GM10266 (cell line): ENCODE data around the gene EPSTI1.
"Not testable (repeated sequence)": the region's sequence is repeated elsewhere in the genome, so short reads cannot be mapped to it uniquely, and the experiment has no call there.

Experiments
- DNase-seq: peaks from one replicate; pipeline ENCODE4 v3.0.0; 2012; ENCODE audit errors: extremely low spot score
- TF ChIP-seq, protein P1 (sequence below): IDR thresholded peaks from 2 replicates; pipeline ENCODE4 v1.5.1; 2012; ENCODE audit warnings: mild to moderate bottlenecking, low read depth; ENCODE audit not compliant: control insufficient read depth, insufficient read depth; ENCODE audit errors: missing control alignments

The EPSTI1 gene

DNA sequence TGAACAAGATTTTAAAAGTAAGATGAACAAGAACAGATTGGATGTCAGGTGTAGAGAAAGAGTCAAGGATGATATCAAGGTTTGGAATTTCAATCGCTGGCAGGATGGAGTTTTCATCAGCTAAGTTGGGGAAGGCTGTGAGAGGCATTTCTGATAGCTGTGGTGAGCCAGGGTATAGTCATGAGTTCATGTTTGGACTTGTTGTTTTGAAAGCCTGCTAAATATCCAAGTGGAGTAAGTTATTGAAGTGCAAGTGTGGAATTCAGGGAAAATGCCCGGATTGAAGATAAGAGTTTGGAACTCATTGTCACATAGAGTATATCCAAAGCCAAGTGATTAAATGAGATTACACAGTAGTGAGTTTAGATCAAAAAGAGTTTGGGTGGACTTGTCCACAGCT, 11.0 kb upstream of the EPSTI1 start:
- TF ChIP-seq, protein P1, sequence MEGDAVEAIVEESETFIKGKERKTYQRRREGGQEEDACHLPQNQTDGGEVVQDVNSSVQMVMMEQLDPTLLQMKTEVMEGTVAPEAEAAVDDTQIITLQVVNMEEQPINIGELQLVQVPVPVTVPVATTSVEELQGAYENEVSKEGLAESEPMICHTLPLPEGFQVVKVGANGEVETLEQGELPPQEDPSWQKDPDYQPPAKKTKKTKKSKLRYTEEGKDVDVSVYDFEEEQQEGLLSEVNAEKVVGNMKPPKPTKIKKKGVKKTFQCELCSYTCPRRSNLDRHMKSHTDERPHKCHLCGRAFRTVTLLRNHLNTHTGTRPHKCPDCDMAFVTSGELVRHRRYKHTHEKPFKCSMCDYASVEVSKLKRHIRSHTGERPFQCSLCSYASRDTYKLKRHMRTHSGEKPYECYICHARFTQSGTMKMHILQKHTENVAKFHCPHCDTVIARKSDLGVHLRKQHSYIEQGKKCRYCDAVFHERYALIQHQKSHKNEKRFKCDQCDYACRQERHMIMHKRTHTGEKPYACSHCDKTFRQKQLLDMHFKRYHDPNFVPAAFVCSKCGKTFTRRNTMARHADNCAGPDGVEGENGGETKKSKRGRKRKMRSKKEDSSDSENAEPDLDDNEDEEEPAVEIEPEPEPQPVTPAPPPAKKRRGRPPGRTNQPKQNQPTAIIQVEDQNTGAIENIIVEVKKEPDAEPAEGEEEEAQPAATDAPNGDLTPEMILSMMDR, result no peak
- DNase-seq, result no peak

- no peak for DNase-seq
- TF ChIP-seq, protein P1, result no peak
These were observed 10.0 kb upstream of the EPSTI1 start for GRCh38 chr13:43002021-43002420.

DNA sequence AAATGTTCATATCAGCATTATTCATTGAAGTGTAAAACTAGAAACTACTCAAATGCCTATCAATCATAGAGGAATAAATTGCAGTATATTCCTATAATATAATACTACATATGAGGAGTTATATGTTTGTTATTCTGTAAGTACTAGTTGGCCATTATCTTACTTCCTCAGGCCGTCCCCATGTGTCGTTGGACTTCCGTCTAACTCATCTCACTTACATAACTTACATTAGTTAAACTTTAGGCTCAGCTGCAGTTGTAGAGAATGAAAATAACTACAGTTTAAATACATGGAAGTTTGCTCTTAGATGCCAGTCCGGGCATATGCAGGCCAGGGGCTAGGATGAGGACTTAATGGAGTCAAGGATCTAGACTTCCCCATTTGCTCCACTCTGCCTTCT, 8.6 kb upstream of the EPSTI1 start:
- TF ChIP-seq, protein P1, result no peak
- DNase-seq, result no peak

- no peak for DNase-seq
- TF ChIP-seq, protein P1, result no peak
These were observed 7.5 kb upstream of the EPSTI1 start for GRCh38 chr13:42999491-42999890.

GRCh38 chr13:42997381-42997780, 5.3 kb upstream of the EPSTI1 start:
- peak; percentile 54 for DNase-seq
- TF ChIP-seq, protein P1, result no peak

GRCh38 chr13:42996584-42996983, 4.5 kb upstream of the EPSTI1 start:
- DNase-seq, result no peak
- TF ChIP-seq, protein P1, result no peak

GRCh38 chr13:42994878-42995277, 2.8 kb upstream of the EPSTI1 start:
- TF ChIP-seq, protein P1, result no peak
- no peak for DNase-seq

DNA sequence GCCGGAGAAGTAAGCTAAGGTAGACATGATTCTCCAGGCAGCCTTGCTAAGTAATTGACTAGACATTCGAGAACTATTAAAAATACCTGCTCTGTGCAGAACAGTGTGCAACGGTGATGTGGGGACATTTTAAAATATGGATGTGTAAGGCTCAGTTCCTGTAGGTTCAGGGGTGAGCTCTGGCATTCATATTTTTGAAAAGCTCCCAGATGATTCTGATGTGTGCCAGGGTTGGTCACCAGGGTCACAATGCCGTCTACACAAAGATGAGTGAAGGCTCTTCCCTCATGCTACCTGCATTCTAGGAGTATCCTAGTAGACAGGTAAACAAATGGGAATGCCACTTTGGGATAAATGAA, 702 bp upstream of the EPSTI1 start:
- no peak for DNase-seq
- TF ChIP-seq, protein P1, result no peak

GRCh38 chr13:42991233-42991897, 676 bp downstream of the EPSTI1 start:
- not testable (repeated sequence) for DNase-seq
